Stimulated activated CD4-positive, alpha-beta T cell treated with anti-CD3 and anti-CD28 coated beads, TNF-alpha, amount 100 ng/mL, for 24 hours (primary cell): ENCODE data around the gene OSGIN1.

Source experiments
- DNase-seq, 3 experiments: peaks; one replicate each; pipeline ENCODE4 v3.0.0-alpha.2; 2020; ENCODE audit warnings: low read depth in 3 of 3

The OSGIN1 gene

GRCh38 chr16:83956336-83957289 is 3.6 kb downstream of the OSGIN1 start:
- DNase-seq = peak; percentile 44 to 77 (median 49)

GRCh38 chr16:83957296-83957855 is 4.3 kb downstream of the OSGIN1 start:
- DNase-seq = no peak

GRCh38 chr16:83958137-83958845 is 5.3 kb downstream of the OSGIN1 start:
- DNase-seq = no peak

- DNase-seq = no peak
These were observed 6.0 kb downstream of the OSGIN1 start for GRCh38 chr16:83958846-83959565.

- DNase-seq = no peak
These were observed 6.8 kb downstream of the OSGIN1 start for GRCh38 chr16:83959656-83960434.

GRCh38 chr16:83960521-83961249 is 7.6 kb downstream of the OSGIN1 start:
- DNase-seq = no peak

- no peak for DNase-seq
These were observed 8.6 kb downstream of the OSGIN1 start for GRCh38 chr16:83961591-83961990.

- DNase-seq = no peak
These were observed 10.5 kb downstream of the OSGIN1 start for GRCh38 chr16:83963277-83964119.

- DNase-seq = no peak
These were observed 11.8 kb downstream of the OSGIN1 start for GRCh38 chr16:83964684-83965443.

GRCh38 chr16:83965444-83966152 is 12.6 kb downstream of the OSGIN1 start:
- DNase-seq = no peak

GRCh38 chr16:83966153-83966696 is 13.2 kb downstream of the OSGIN1 start:
- DNase-seq = no peak

- DNase-seq = no peak
These were observed 14.1 kb downstream of the OSGIN1 start for GRCh38 chr16:83967091-83967490.

GRCh38 chr16:83967838-83968305 is 14.8 kb downstream of the OSGIN1 start, which contains the start of gene NECAB2:
Gene NECAB2 (plus strand): TSS chr16:83968244. CDS start chr16:83968649, 405 bp downstream.
- DNase-seq = peak in 1 of 3 experiments; percentile 23

- DNase-seq = no peak
These were observed 15.3 kb downstream of the OSGIN1 start for GRCh38 chr16:83968306-83968851.

GRCh38 chr16:83968891-83969649 is 16.0 kb downstream of the OSGIN1 start:
- DNase-seq = no peak

GRCh38 chr16:83969771-83970429 is 16.9 kb downstream of the OSGIN1 start:
- no peak for DNase-seq
